Stimulated activated memory B cell treated with anti-CD40 and anti-IgM and Interleukin-4, amounts not matched to agents 10 μg/mL and 1 μg/mL and 100 μg/mL, for 72 hours (primary cell): ENCODE measurements around the gene BPTF.
"Not testable (repeated sequence)": the region's sequence is repeated elsewhere in the genome, so short reads cannot be mapped to it uniquely, and the experiment has no call there.

ENCODE experiments used
- ATAC-seq: fragments of 150-1000 bp; cut with Tn5 transposase; 2 replicates; pipeline ENCODE4 v1.10.0; 2021
- H3K27ac Mint-ChIP-seq: one replicate; pipeline ENCODE4 v1.8.0; 2022; ENCODE audit warnings: mild to moderate bottlenecking, mixed read lengths
- H3K27me3 Mint-ChIP-seq: one replicate; pipeline ENCODE4 v1.8.0; 2022; ENCODE audit warnings: mixed read lengths
- H3K36me3 Mint-ChIP-seq: one replicate; pipeline ENCODE4 v1.8.0; 2022; ENCODE audit warnings: mixed read lengths
- H3K4me1 Mint-ChIP-seq: one replicate; pipeline ENCODE4 v1.8.0; 2022; ENCODE audit warnings: mixed read lengths
- H3K4me3 Mint-ChIP-seq: one replicate; pipeline ENCODE4 v1.8.0; 2022; ENCODE audit warnings: mild to moderate bottlenecking, moderate library complexity, mixed read lengths
- H3K9me3 Mint-ChIP-seq: one replicate; pipeline ENCODE4 v1.8.0; 2022; ENCODE audit warnings: mixed read lengths

The BPTF gene

GRCh38 chr17:67902511-67903231 lies 77.4 kb downstream of the BPTF start:
- Mint-ChIP-seq H3K9me3 (no peaks in the 10 kb centered on the region), H3K4me1 (no peaks in the 10 kb centered on the region), H3K36me3 (peaks cover 38% of the 10 kb centered on the region), H3K4me3 (no peak overlapping the region), H3K27me3 (no peaks in the 10 kb centered on the region), H3K27ac (no peak overlapping the region)
- ATAC-seq = no peak

DNA sequence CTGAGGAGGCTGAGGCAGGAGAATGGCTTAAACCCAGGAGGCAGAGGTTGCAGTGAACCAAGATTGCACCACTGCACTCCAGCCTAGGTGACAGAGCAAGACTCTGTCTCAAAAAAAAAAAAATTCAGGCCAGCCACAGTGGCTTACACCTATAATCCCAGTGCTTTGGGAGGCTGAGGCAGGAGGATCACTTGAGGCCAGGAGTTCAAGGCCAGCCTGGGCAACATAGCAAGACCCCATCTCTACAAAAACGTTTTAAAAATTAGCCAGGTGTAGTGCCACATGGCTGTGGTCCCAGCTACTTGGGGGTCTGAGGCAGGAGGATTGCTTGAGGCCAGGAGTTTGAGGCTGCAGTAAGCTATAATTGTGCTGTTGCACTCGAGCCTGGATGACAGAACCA lies 80.0 kb downstream of the BPTF start:
- not testable (repeated sequence) for H3K4me1 Mint-ChIP-seq, ATAC-seq, H3K9me3 Mint-ChIP-seq, H3K27me3 Mint-ChIP-seq, H3K27ac Mint-ChIP-seq, H3K4me3 Mint-ChIP-seq
- peaks cover 52% of the 10 kb centered on the region for H3K36me3 Mint-ChIP-seq

- not testable (repeated sequence) for ATAC-seq
- H3K27ac Mint-ChIP-seq = peak overlapping the region; percentile 60
These were observed 85.0 kb downstream of the BPTF start for GRCh38 chr17:67910117-67910803.

DNA sequence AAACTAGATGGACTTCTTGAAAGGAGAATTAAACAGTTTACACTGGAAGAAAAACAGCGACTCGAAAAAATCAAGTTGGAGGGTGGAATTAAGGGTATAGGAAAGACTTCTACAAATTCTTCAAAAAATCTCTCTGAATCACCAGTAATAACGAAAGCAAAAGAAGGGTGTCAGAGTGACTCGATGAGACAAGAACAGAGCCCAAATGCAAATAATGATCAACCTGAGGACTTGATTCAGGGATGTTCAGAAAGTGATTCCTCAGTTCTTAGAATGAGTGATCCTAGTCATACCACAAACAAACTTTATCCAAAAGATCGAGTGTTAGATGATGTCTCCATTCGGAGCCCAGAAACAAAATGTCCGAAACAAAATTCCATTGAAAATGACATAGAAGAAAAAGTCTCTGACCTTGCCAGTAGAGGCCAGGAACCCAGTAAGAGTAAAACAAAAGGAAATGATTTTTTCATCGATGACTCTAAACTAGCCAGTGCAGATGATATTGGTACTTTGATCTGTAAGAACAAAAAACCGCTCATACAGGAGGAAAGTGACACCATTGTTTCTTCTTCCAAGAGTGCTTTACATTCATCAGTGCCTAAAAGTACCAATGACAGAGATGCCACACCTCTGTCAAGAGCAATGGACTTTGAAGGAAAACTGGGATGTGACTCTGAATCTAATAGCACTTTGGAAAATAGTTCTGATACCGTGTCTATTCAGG lies 85.9 kb downstream of the BPTF start:
- no peak for ATAC-seq
- H3K27me3 Mint-ChIP-seq = no peaks in the 10 kb centered on the region
- peaks cover 12% of the 10 kb centered on the region for H3K4me1 Mint-ChIP-seq
- H3K4me3 Mint-ChIP-seq = no peak overlapping the region
- no peaks in the 10 kb centered on the region for H3K9me3 Mint-ChIP-seq
- peaks cover 54% of the 10 kb centered on the region for H3K36me3 Mint-ChIP-seq
- peak overlapping the region; percentile 60 for H3K27ac Mint-ChIP-seq

More at GRCh38 chr17:67910117-67910803, 85.0 kb downstream of the BPTF start:
- H3K4me3 Mint-ChIP-seq, H3K27me3 Mint-ChIP-seq, H3K4me1 Mint-ChIP-seq, H3K9me3 Mint-ChIP-seq: not testable (repeated sequence)
- peaks cover 47% of the 10 kb centered on the region for H3K36me3 Mint-ChIP-seq

- Mint-ChIP-seq H3K27me3 (no peaks in the 10 kb centered on the region), H3K27ac (peak overlapping the region; percentile 40), H3K36me3 (peaks cover 49% of the 10 kb centered on the region), H3K4me1 (peaks cover 12% of the 10 kb centered on the region), H3K4me3 (no peak overlapping the region), H3K9me3 (no peaks in the 10 kb centered on the region)
- ATAC-seq = no peak
These were observed 86.8 kb downstream of the BPTF start for GRCh38 chr17:67912088-67912487.

DNA sequence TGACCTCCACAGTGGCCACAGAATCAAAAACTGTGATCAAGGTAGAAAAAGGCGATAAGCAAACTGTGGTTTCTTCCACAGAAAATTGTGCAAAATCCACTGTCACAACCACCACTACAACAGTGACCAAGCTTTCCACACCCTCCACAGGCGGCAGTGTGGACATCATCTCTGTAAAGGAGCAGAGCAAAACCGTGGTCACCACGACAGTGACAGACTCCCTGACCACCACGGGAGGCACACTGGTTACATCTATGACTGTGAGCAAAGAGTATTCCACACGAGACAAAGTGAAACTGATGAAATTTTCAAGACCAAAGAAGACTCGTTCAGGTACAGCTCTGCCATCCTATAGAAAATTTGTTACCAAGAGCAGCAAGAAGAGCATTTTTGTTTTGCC lies 87.4 kb downstream of the BPTF start:
- Mint-ChIP-seq H3K27ac (peak overlapping the region; percentile 40), H3K4me3 (no peak overlapping the region), H3K36me3 (peaks cover 45% of the 10 kb centered on the region), H3K9me3 (no peaks in the 10 kb centered on the region), H3K4me1 (peaks cover 12% of the 10 kb centered on the region), H3K27me3 (no peaks in the 10 kb centered on the region)
- ATAC-seq = no peak

GRCh38 chr17:67920212-67920611 lies 94.9 kb downstream of the BPTF start:
- Mint-ChIP-seq H3K27ac (no peak overlapping the region), H3K4me3 (no peak overlapping the region), H3K9me3 (no peaks in the 10 kb centered on the region), H3K4me1 (peaks cover 6% of the 10 kb centered on the region), H3K27me3 (no peaks in the 10 kb centered on the region), H3K36me3 (peaks cover 31% of the 10 kb centered on the region)
- ATAC-seq = no peak

DNA sequence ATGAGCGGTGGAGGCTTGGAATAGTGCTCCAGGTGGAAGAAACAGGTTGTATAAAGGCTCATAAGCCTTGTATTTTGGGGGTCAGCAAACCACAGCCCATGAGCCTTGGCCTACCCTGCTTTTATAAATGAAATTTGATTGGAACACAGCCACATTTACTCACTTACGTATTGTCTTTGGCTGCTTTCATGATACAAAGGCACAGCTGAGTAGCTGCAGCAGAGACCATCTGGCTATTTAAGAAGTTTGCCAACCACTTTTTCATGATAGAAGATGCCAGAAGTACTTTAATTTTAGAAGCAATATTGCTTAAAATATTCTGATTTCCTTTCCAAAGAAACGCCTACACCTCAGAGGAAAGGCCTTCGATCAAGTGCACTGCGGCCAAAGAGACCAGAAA lies 97.2 kb downstream of the BPTF start:
- no peak overlapping the region for H3K4me3 Mint-ChIP-seq
- H3K9me3 Mint-ChIP-seq = no peaks in the 10 kb centered on the region
- no peak overlapping the region for H3K27ac Mint-ChIP-seq
- H3K27me3 Mint-ChIP-seq = no peaks in the 10 kb centered on the region
- no peak for ATAC-seq
- H3K36me3 Mint-ChIP-seq = peaks cover 24% of the 10 kb centered on the region
- H3K4me1 Mint-ChIP-seq = no peaks in the 10 kb centered on the region

GRCh38 chr17:67928842-67929241 lies 103.5 kb downstream of the BPTF start:
- H3K9me3 Mint-ChIP-seq, H3K4me1 Mint-ChIP-seq, H3K27me3 Mint-ChIP-seq, H3K4me3 Mint-ChIP-seq, ATAC-seq, H3K27ac Mint-ChIP-seq: not testable (repeated sequence)
- H3K36me3 Mint-ChIP-seq = peaks cover 28% of the 10 kb centered on the region

DNA sequence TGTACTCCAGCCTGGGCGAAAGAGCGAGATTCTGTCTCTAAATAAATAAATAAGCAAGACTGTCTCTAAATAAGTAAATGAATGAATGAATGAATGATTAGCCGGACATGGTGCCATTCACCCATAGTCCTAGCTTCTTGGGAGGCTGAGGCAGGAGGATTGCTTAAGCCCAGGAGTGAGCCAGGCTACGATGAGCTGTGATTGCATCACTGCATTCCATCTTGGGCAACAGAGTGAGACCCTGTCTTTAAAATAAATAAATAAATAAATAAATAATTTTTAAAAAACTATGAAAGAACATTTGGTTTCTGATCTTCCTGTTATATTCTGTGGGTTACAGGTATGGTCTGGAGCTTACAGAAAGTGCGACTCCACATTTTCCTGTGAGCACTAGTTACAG lies 105.9 kb downstream of the BPTF start:
- Mint-ChIP-seq H3K4me1 (no peaks in the 10 kb centered on the region), H3K36me3 (peaks cover 32% of the 10 kb centered on the region), H3K4me3 (no peak overlapping the region), H3K27ac (no peak overlapping the region), H3K27me3 (no peaks in the 10 kb centered on the region), H3K9me3 (no peaks in the 10 kb centered on the region)
- no peak for ATAC-seq

DNA sequence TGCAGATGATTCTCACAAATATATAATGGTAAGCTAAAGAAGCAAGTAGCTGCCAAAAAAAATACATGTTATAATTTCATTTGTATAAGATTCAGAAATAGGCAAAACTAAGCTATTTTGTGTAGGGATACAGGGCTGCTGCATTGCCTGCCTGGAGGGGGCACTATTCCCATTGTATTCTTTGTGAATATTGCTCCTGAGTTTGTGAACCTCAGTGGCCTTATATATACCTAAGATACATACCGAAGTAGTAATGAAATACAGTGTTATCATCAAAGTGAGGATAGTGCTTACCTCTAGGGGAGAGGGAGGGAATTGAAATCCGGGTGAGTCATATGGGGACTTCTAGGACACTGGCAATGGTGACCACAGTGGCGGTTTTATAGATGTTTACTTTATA lies 117.5 kb downstream of the BPTF start:
- Mint-ChIP-seq H3K9me3 (no peaks in the 10 kb centered on the region), H3K36me3 (peaks cover 67% of the 10 kb centered on the region), H3K4me1 (no peaks in the 10 kb centered on the region), H3K27me3 (no peaks in the 10 kb centered on the region), H3K4me3 (no peak overlapping the region), H3K27ac (no peak overlapping the region)
- ATAC-seq = no peak

DNA sequence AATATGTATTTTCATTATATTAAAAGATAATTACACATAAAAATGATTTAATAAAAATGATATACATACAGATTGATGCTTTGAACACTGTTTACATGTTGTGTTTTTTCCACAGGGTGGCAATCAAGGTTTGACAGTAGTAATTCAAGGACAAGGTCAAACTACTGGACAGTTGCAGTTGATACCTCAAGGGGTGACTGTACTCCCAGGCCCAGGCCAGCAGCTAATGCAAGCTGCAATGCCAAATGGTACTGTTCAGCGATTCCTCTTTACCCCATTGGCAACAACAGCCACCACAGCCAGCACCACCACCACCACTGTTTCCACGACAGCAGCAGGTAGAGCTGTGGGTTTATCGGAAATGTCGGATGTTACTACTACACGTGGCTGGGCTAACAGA lies 118.7 kb downstream of the BPTF start:
- no peak overlapping the region for H3K4me3 Mint-ChIP-seq
- no peak for ATAC-seq
- H3K9me3 Mint-ChIP-seq = no peaks in the 10 kb centered on the region
- no peaks in the 10 kb centered on the region for H3K27me3 Mint-ChIP-seq
- H3K27ac Mint-ChIP-seq = no peak overlapping the region
- H3K36me3 Mint-ChIP-seq = peaks cover 67% of the 10 kb centered on the region
- no peaks in the 10 kb centered on the region for H3K4me1 Mint-ChIP-seq

DNA sequence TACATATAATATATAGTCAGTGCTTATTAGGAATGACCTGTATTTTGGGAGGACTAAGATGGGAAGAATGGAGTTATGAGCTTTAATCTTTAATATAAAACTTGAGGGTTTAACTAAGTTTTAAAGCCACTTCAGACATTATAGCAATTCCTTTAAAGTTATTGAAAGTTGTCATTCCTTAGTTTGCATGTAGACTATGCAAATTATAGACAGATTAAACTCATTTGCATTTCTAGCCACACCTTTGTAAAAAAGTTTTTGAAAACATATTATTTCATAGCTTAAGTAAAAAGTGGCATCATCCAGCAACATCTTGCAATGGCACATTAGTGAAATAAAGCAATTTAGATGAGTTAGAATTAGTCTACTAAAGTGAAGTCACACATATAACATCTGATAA lies 121.2 kb downstream of the BPTF start:
- H3K4me1 Mint-ChIP-seq = no peaks in the 10 kb centered on the region
- peaks cover 63% of the 10 kb centered on the region for H3K36me3 Mint-ChIP-seq
- no peak overlapping the region for H3K27ac Mint-ChIP-seq
- no peaks in the 10 kb centered on the region for H3K9me3 Mint-ChIP-seq
- no peak overlapping the region for H3K4me3 Mint-ChIP-seq
- no peak for ATAC-seq
- no peaks in the 10 kb centered on the region for H3K27me3 Mint-ChIP-seq

DNA sequence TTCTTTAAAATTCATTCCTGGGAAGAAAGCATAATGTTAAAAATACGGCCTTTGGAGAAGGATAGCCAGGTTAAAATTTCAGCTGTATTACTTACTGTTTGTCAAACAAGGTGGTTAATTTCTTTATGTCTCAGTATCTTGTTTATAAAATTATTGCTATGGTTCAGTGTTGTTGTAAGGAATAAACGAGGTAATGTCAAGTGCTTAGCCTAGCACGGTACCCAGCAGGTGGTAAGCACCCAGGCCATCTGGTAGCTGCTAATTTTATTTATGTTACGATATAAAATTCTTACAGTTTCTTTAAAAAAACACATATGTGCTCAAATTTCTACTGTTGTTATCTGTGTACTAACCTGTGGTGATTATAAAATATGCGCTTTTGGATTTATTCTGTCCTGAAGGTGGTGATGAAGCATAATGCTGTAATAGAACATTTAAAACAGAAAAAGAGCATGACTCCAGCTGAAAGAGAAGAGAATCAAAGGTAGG lies 122.1 kb downstream of the BPTF start:
- Mint-ChIP-seq H3K9me3 (no peaks in the 10 kb centered on the region), H3K27ac (no peak overlapping the region), H3K4me1 (no peaks in the 10 kb centered on the region), H3K36me3 (peaks cover 63% of the 10 kb centered on the region), H3K4me3 (no peak overlapping the region), H3K27me3 (no peaks in the 10 kb centered on the region)
- no peak for ATAC-seq

- Mint-ChIP-seq H3K36me3 (peaks cover 55% of the 10 kb centered on the region), H3K9me3 (no peaks in the 10 kb centered on the region), H3K4me3 (no peak overlapping the region), H3K27ac (no peak overlapping the region), H3K27me3 (no peaks in the 10 kb centered on the region), H3K4me1 (no peaks in the 10 kb centered on the region)
- no peak for ATAC-seq
These were observed 125.6 kb downstream of the BPTF start for GRCh38 chr17:67950945-67951344.
